Lower leg skin (tissue), 4 donors: ENCODE results near the gene TKT. TPM values are rescaled to one million over a fixed set of nuclear protein-coding genes. Genes with fewer than 3 reads are reported as not detected.

Source experiments
- DNase-seq, 2 donors: peaks; one replicate each; pipeline ENCODE4 v3.0.0-alpha.2; 2019; ENCODE audit warnings: low spot score in 2 of 2
- H3K4me3 ChIP-seq: fragments of 200-600 bp; sonication (generic); 2 replicates; pipeline ENCODE4 v1.5.1; 2017; ENCODE audit warnings: mild to moderate bottlenecking, low read depth; ENCODE audit not compliant: poor library complexity, severe bottlenecking
- POLR2A ChIP-seq, 2 donors: fragments of 450-650 bp; IDR thresholded peaks; one replicate each; pipeline ENCODE4 v1.6.1; 2016 to 2017; ENCODE audit warnings: antibody characterized with exemption in 2 of 2, mild to moderate bottlenecking in 1 of 2, moderate library complexity in 1 of 2
- WGBS, 2 donors: methylation state at CpG; one replicate each; pipeline ENCODE4 v1.1.5; 2018; 5-methylcytosine and 5-hydroxymethylcytosine counted together
- intact Hi-C: fragments of 100-400 bp; cut with DNase I; formaldehyde crosslinking; loops from one replicate; pipeline ENCODE4 v1.15.0; 2023; ENCODE audit warnings: low total_unique reads
- total RNA-seq, 4 donors: library from RNA; depleted of rRNA; stranded (reverse); fragments of >200 nt; gene quantifications; one replicate each; pipeline ENCODE4 v1.1.0, GENCODE V29; 2016
- TF ChIP-seq, protein P1 (sequence below), 3 donors: fragments of 450-650 bp; IDR thresholded peaks; one replicate each; pipeline ENCODE4 v1.5.1; 2016; ENCODE audit warnings: antibody characterized with exemption in 3 of 3, mild to moderate bottlenecking in 3 of 3, moderate library complexity in 2 of 3

Gene TKT
- total RNA-seq, 4 donors from 2014 or later, result 98.1 to 195 (median 154) TPM

DNA sequence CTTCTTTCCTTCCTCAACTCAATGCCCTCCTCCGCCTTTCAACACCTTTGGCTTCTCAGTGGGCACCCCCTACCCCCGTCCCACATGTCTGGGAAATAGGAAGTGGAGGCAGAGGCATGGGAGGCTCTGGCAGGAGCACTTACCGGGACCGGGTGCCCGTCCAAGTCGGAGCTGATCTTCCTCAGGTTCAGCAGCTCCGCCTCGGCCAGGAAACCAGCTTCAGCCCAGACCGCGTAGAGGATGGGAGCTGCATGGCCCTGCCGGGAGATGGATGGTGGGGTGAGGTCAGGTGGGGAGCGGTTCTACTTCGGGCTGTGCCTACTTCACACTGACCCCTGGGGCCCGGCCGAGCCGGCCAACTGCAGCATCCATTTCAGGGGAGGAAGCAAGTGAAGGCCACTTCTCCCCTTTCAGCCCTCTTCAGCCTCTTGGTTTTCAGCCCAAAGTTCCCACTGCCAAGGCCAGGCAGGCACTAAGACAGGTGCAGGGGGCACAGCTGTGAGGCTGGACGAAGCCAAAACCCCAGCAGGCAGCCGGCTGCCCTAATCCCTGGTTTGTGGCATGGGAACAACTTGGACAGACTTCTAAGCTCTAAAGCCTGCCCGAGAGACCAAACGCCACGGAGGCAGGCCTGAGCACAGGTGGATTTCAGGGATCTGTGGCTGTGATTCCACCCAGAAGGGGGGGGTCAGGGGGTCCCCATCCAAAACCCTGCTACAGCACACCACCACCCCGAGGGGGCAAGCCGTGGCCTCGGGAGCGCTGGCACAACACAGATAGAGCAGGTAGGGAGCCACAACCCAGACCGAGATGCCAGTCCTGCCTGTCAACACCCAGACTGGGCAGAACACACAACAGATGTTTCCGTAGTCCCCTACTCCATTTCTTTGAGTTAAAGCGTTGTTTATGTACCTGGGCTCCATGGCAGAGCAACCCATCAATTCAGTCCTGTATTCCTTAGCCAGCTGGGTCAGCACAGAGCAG, 14.5 kb downstream of the TKT start:
- intact Hi-C loops, result no loop called here
- H3K4me3 ChIP-seq, result no peak overlapping the region
- no peak for DNase-seq
- 91 to 95% methylated on average over 28 of the region's 28 CpGs for WGBS, 2 donors
- TF ChIP-seq, protein P1, sequence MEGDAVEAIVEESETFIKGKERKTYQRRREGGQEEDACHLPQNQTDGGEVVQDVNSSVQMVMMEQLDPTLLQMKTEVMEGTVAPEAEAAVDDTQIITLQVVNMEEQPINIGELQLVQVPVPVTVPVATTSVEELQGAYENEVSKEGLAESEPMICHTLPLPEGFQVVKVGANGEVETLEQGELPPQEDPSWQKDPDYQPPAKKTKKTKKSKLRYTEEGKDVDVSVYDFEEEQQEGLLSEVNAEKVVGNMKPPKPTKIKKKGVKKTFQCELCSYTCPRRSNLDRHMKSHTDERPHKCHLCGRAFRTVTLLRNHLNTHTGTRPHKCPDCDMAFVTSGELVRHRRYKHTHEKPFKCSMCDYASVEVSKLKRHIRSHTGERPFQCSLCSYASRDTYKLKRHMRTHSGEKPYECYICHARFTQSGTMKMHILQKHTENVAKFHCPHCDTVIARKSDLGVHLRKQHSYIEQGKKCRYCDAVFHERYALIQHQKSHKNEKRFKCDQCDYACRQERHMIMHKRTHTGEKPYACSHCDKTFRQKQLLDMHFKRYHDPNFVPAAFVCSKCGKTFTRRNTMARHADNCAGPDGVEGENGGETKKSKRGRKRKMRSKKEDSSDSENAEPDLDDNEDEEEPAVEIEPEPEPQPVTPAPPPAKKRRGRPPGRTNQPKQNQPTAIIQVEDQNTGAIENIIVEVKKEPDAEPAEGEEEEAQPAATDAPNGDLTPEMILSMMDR (IDR thresholded peaks at IDR 0.05), result no peak
- TF ChIP-seq POLR2A (IDR thresholded peaks at IDR 0.05), result no peak

DNA sequence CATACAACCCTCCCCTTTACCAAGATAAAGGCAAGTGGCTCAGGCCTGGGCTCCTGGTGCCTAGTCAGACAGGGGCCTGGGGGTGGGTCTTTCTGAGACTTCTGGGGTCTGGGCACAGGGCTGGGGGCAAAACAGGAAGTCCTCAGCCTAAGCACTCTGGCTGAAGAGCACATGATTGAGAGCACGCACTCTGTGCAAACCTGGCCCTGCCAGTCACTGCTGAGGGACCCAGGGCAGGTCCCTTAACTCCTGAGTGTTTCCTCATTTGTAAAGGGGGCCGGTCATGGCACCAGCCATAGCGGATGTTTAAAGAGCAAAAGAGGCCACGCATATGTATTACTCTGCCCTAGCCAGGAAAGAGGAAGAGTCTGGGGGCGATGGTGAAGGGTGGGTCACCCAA, 16.0 kb downstream of the TKT start:
- TF ChIP-seq, protein P1 (IDR thresholded peaks at IDR 0.05), result no peak
- TF ChIP-seq POLR2A (IDR thresholded peaks at IDR 0.05), result no peak
- no peak for DNase-seq
- WGBS, 2 donors, result 94 to 95% methylated on average over 5 of the region's 5 CpGs
- H3K4me3 ChIP-seq, result no peak overlapping the region
- intact Hi-C loops, result no loop called here

DNA sequence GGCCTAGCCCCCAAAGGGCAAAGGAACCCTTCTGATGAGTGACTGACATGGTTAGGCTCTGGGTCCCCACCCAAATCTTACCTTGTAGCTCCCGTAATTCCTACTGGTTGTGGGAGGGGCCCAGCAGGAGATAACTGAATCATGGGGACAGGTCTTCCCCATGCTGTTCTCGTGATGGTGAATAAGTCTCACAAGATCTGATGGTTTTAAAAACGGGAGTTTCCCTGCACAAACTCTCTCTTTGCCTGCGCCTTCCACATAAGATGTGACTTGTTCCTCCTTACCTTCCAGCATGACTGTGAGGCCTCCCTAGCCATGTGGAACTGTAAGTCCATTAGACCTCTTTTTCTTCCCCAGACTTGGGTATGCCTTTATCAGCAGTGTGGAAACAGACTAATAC, 16.9 kb downstream of the TKT start:
- no peak overlapping the region for H3K4me3 ChIP-seq
- TF ChIP-seq, protein P1 (IDR thresholded peaks at IDR 0.05), result no peak
- no peak for TF ChIP-seq POLR2A (IDR thresholded peaks at IDR 0.05)
- intact Hi-C loops, result no loop called here
- WGBS, 2 donors, result 83 to 92% methylated on average over 4 of the region's 4 CpGs
- DNase-seq, result no peak

DNA sequence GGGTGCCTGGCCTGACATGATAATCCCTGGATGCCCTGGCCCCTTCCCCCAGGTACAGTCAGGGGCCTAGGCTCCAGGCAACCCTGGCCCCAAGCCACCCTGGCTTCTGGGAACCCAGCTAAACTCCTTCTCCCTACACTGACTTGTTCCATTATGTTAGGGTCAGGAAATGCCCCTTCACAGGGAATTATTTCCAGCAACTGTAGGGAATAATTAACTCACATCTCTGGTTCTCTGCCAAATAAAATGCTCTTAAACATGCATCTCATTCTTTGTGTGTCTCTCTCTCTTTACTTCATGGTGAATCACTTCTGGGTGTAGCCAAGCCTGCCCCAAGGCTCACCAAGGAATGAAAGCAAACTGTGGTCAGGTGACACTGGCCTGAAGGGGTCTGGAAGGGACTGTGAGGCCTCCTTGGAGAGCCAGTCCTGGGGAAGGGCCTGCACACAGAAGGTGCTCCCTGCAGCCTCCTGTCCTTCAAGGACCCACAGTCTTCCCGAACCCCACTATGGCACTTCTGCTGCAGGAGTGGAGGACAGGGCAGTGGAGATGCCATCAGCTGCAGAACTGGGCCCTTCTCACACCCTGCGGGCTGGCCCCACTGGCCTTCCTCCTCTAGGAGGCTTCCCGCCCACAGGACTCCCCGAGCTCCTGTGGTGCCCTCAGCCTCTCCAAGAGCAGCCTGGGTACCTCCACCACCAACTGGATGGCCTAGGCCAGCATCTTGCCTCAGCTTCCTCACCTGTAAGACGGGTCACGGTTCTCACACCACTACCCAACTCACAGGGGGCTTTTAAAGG, 17.6 kb downstream of the TKT start:
- TF ChIP-seq POLR2A (IDR thresholded peaks at IDR 0.05), result no peak
- TF ChIP-seq, protein P1 (IDR thresholded peaks at IDR 0.05), result no peak
- no peak overlapping the region for H3K4me3 ChIP-seq
- no peak for DNase-seq
- intact Hi-C loops, result no loop called here
- 88 to 90% methylated on average over 6 of the region's 6 CpGs for WGBS, 2 donors

DNA sequence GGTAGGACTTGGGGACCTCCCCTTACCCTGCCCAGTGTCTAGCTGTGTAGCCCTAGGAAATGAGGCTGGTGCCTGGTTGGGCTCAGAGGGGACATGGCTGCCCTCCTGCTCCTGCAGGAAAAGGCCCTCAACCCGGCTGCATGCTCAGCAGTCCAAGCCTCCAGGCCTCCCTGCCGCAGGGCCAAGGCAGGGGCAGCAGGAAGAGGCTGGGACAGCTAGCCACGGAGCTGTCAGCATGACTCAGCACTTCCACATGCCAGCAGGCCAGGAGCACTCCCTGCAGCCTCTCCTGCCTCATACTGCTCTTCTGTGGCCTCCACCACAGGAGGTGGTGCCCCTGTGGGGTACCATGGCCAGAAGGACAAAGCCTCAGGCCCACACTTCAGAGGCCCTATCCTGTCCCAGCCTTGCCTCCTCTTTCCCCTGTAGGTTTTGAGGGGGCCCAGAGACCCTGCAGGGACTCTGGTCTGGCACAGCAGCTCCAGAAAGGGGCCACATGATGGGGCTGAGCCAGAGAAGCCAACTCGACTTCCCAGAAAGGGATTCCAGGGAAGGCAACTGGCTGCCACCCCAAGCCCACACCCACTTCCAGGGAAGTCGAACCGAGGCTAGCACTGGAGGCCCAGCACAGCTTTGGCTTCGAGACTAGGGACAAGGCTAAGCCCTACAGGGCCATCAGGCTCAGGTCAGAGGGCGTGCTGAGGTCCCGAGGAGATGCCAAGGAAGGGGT, 19.5 kb downstream of the TKT start:
- 51 to 52% methylated on average over 9 of the region's 9 CpGs for WGBS, 2 donors
- intact Hi-C loops, result no loop called here
- TF ChIP-seq, protein P1 (IDR thresholded peaks at IDR 0.05), result no peak
- DNase-seq, result no peak
- H3K4me3 ChIP-seq, result no peak overlapping the region
